Measurements from ENCODE around the gene ANKS1B.

GRCh38 chr12:98714426-98714825 lies 1270.3 kb downstream of the ANKS1B start:
- TF ChIP-seq, protein P1, sequence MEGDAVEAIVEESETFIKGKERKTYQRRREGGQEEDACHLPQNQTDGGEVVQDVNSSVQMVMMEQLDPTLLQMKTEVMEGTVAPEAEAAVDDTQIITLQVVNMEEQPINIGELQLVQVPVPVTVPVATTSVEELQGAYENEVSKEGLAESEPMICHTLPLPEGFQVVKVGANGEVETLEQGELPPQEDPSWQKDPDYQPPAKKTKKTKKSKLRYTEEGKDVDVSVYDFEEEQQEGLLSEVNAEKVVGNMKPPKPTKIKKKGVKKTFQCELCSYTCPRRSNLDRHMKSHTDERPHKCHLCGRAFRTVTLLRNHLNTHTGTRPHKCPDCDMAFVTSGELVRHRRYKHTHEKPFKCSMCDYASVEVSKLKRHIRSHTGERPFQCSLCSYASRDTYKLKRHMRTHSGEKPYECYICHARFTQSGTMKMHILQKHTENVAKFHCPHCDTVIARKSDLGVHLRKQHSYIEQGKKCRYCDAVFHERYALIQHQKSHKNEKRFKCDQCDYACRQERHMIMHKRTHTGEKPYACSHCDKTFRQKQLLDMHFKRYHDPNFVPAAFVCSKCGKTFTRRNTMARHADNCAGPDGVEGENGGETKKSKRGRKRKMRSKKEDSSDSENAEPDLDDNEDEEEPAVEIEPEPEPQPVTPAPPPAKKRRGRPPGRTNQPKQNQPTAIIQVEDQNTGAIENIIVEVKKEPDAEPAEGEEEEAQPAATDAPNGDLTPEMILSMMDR (IDR thresholded peaks at IDR 0.05; ENCODE audit: low read length) = no peak
- no peak for TF ChIP-seq EZH2 (IDR thresholded peaks at IDR 0.05; ENCODE audit: borderline replicate concordance, low read length)

Data from OCI-LY1 (cell line).